GM19238 (cell line): ENCODE data around the gene GRIK5.
A peak's percentile ranks its signal among the peaks of the same experiment; 100 is the strongest.

Source experiments
- DNase-seq: peaks from one replicate; pipeline ENCODE4 v3.0.0; 2011; ENCODE audit warnings: low spot score; ENCODE audit not compliant: insufficient read length

The GRIK5 gene

GRCh38 chr19:41990615-41991014 lies 79.4 kb downstream of the GRIK5 start:
- DNase-seq = no peak

- DNase-seq = no peak
Measured at GRCh38 chr19:41990028-41990427, 80.0 kb downstream of the GRIK5 start.

GRCh38 chr19:41988947-41989346 lies 81.1 kb downstream of the GRIK5 start:
- DNase-seq = no peak

GRCh38 chr19:41987141-41987860 lies 82.7 kb downstream of the GRIK5 start:
- no peak for DNase-seq

- DNase-seq = no peak
Measured at GRCh38 chr19:41984961-41985360, 85.0 kb downstream of the GRIK5 start.

- DNase-seq = no peak
Measured at GRCh38 chr19:41981724-41982123, 88.3 kb downstream of the GRIK5 start.

GRCh38 chr19:41978470-41978869 lies 91.5 kb downstream of the GRIK5 start:
- DNase-seq = no peak

- DNase-seq = no peak
Measured at GRCh38 chr19:41977916-41978315, 92.1 kb downstream of the GRIK5 start.

- no peak for DNase-seq
Measured at GRCh38 chr19:41974652-41975051, 95.4 kb downstream of the GRIK5 start.

- no peak for DNase-seq
Measured at GRCh38 chr19:41971363-41971762, 98.6 kb downstream of the GRIK5 start.

- DNase-seq = no peak
Measured at GRCh38 chr19:41969772-41970458, 100.1 kb downstream of the GRIK5 start.

- no peak for DNase-seq
Measured at GRCh38 chr19:41968751-41969595, 101.0 kb downstream of the GRIK5 start.

- no peak for DNase-seq
Measured at GRCh38 chr19:41967054-41967783, 102.8 kb downstream of the GRIK5 start.

GRCh38 chr19:41965106-41965505 lies 104.9 kb downstream of the GRIK5 start:
- DNase-seq = no peak

GRCh38 chr19:41960973-41961372 lies 109.0 kb downstream of the GRIK5 start:
- no peak for DNase-seq

- DNase-seq = peak; percentile 98
Measured at GRCh38 chr19:41959056-41960053, 110.7 kb downstream of the GRIK5 start, which contains the start of gene RABAC1. Gene RABAC1, minus strand, starts transcription at chr19:41959321. Its CDS starts 29 bp downstream, at chr19:41959292.

GRCh38 chr19:41958367-41959055 lies 111.5 kb downstream of the GRIK5 start:
- no peak for DNase-seq

- no peak for DNase-seq
Measured at GRCh38 chr19:41957838-41958366, 112.1 kb downstream of the GRIK5 start.

- no peak for DNase-seq
Measured at GRCh38 chr19:41957161-41957837, 112.7 kb downstream of the GRIK5 start.
